GM10248 (cell line): ENCODE results near the gene ACOX3.

ENCODE experiments used
- CTCF ChIA-PET: fragments of 300-600 bp; sonication (Branson Sonifier 250); formaldehyde crosslinking; extraction: SDS; loops from one replicate; lab custom pipeline; 2021; ENCODE audit warnings: antibody characterized with exemption; lab: Yijun Ruan, JAX
- POLR2A ChIA-PET: fragments of 350-650 bp; sonication (Branson Sonifier 250); formaldehyde crosslinking; extraction: SDS; loops from one replicate; lab custom pipeline; 2020; ENCODE audit warnings: antibody characterized with exemption; lab: Yijun Ruan, JAX
- DNase-seq: peaks from one replicate; pipeline ENCODE4 v3.0.0; 2012; ENCODE audit errors: extremely low spot score
- TF ChIP-seq, protein P1 (sequence below): IDR thresholded peaks from 2 replicates; pipeline ENCODE4 v1.5.1; 2012; ENCODE audit warnings: mild to moderate bottlenecking, low read depth; ENCODE audit errors: extremely low read depth, missing control alignments, control extremely low read depth

ACOX3 gene

DNA sequence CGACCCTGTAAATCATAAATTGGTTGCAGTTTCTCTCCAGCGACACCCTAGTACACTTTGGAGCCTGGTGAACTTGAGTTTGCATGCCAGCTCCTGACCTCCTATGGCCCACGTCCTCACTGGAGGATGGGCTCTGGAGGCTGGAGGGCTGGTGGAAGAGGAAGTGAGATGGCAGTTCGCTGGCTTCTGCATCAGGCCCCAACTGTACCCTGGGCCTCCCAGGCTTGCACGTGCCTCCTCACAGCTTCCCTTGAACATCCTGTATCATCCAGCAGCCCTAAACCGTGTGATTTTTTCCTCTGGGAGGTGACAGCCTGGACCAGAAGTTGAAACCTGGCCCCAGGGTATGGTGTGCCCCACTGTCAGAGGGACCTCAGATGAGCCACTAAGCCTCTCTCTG is 92.5 kb downstream of the ACOX3 start:
- no peak for DNase-seq
- POLR2A ChIA-PET: no interaction called here
- TF ChIP-seq, protein P1, sequence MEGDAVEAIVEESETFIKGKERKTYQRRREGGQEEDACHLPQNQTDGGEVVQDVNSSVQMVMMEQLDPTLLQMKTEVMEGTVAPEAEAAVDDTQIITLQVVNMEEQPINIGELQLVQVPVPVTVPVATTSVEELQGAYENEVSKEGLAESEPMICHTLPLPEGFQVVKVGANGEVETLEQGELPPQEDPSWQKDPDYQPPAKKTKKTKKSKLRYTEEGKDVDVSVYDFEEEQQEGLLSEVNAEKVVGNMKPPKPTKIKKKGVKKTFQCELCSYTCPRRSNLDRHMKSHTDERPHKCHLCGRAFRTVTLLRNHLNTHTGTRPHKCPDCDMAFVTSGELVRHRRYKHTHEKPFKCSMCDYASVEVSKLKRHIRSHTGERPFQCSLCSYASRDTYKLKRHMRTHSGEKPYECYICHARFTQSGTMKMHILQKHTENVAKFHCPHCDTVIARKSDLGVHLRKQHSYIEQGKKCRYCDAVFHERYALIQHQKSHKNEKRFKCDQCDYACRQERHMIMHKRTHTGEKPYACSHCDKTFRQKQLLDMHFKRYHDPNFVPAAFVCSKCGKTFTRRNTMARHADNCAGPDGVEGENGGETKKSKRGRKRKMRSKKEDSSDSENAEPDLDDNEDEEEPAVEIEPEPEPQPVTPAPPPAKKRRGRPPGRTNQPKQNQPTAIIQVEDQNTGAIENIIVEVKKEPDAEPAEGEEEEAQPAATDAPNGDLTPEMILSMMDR: no peak
- CTCF ChIA-PET: no interaction called here

DNA sequence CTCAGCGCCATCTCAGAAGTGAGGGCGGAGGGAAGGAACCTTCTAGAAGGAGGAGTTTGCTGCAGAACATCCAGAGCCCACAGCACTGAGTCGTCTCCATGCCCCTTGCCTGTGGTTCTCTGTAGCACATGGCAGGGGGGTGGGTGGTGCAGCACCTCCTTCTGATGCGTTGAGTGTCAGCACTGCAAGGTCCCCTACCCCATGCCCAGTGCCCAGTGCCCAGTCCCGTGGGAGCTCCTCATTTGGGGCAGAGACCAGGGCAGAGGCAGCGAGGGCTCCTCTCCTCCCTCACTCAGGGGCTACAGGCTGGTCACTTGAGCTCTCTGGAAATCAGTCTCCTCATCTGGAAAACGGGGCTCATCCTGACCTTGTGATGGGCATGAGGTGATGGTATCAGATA is 92.9 kb downstream of the ACOX3 start:
- no peak for DNase-seq
- ChIA-PET CTCF (no interaction called here), POLR2A (no interaction called here)
- TF ChIP-seq, protein P1: no peak

DNA sequence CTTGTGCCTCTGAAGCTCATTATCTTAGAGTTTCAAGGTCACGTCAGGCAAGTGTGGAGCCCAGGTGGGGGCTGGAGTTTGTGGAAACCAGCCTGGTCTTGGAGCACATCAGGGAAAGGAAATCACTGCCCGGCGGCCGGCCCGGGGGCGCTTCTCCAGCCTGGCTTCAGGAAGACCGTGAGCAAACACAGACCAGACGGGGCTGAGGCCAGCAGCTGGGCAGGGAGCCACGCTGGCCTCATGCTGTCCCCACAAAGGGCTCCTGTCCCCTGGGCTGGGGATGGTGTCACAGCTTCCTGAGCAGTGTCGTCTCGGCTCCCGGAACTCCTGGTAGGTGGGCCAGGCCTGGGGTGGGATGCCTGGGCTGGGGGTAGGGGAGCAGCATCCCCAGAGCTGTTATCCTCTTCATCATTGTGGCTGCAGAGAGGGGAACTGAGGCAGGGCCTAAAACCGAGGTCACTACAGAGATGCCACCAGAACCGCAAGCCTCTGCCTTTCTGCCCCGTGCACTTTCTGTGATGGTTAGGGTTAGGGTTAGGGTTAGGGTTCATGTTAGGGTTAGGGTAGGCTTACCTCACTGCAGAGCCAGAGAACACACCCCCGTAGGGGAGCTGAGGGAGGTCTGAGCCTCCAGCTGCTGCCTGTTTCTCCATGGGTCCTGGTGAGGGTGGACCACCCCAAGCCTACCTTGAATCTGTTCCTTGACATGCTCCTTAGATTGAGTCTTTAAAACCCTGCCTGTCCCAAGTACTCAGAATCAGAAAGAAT is 93.5 kb downstream of the ACOX3 start:
- POLR2A ChIA-PET: no interaction called here
- TF ChIP-seq, protein P1: no peak
- no peak for DNase-seq
- CTCF ChIA-PET: no interaction called here

DNA sequence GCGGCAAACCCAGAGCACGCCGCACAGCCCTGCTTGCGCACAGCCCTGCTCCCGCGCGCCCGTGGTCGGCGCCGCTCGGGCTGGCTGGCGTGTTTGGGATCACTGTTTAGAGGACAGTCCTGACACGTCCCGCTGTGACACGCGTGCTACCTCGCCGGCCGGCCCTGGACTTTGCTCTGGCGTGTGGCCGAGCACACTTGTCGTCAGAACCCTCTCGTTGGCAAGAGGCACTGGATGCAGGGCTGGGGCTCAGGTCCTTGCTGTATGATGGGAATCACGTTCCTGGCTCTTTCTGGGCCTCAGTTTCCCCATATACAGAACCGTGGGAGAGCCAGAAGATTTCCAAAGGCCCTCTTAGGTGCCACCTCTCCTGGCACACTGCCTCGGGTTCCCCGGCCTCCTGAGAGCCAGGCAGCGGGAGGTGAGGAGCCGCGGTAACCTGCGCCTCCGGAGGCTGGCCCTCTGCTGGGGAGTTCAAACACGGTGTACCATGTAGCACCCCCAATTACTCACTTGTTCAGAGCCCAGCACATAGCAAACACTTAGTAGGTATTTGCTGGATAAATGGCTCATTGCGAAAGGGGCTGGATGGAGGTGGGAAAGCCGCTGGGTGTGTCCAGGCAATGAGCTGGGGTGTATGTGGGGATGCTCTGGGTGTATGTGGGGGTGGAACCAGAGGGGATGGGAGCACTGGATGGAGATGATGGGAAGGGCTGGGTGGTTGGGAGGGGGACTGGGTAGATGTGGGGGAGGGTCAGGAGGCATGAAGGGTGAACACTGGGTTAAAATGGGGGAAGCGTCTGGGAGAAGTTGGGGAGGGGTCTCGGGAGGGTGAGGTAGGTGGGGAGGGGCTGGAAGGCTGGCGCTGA is 94.3 kb downstream of the ACOX3 start:
- POLR2A ChIA-PET: interaction anchor here (0.6 kb wide), 1 partner anchor 15 kb away, joined by 11 read pairs; no protein-coding TSS in a partner anchor
- TF ChIP-seq, protein P1: no peak
- CTCF ChIA-PET: no interaction called here
- DNase-seq: no peak

DNA sequence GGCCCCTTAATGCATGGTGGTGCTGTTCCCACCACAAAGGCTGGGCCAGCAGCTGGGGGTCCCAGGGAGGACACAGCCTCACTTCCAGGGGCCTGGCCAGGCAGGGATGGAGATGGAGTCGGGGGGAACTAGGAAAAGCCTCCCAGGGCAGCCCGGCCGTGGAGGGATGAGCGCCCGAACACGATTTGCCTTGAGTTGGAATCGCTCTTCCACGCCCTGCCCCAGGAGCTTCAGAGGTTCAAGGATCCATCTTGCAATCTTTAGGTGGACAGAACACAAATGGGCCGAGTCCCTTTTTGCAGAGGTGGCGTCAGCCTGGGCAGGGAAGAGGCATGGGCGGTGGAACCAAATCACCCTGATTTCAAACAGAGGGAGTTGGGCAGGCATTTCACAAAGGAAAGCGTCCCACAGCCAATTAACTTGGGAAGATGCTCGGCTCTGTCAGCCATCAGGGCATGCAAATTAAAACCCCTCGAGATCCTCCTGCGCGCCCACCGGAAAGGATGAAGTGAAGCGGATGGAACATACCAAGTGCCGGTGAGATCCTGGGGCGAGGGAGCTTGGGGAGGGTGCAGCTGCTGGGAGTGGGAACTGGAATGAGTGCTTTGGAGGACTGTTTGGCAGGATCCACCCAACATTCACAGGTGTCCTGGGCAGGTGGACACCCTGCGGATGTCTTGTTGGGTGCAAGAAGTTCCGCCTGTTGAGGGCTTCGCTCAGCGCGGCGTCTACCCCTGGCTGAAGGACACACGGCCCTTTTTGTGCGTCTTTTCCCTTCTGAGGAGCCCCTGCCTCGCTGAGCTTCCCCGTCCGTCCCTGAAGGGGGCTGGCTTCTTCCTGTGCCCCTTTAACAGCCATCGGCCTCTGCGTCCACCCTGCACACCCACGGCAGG is 95.2 kb downstream of the ACOX3 start:
- DNase-seq: no peak
- ChIA-PET POLR2A (no interaction called here), CTCF (no interaction called here)
- TF ChIP-seq, protein P1: no peak

DNA sequence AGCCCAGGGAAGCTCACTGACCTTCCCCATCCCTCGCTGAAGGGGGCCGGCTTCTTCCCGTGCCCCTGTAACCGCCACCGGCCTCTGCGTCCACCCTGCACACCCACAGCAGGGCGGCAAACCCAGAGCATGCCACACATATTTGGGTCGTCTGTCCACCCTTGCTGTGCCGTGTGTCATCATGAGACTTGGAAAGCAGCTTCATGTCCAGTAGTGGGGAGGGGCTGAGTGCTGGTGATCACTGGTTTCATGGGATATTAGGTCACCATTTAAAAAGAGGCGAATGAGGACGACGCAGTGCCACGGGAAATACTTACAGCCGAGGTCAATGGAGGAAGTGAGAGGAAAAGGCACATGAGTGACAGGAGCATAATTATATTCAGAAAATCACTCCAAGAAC is 96.1 kb downstream of the ACOX3 start:
- TF ChIP-seq, protein P1: no peak
- ChIA-PET CTCF (interaction anchor here (1.4 kb wide), 1 partner anchor 14 kb away, joined by 4 read pairs; no protein-coding TSS in a partner anchor), POLR2A (no interaction called here)
- no peak for DNase-seq
